Thyroid gland (tissue), 4 donors: ENCODE data around the gene NBPF19. TPM values are rescaled to one million over a fixed set of nuclear protein-coding genes. Genes with fewer than 3 reads are reported as not detected.

ENCODE experiments used
- total RNA-seq, 4 donors: library from RNA; depleted of rRNA; stranded (reverse); fragments of >200 nt; gene quantifications; one replicate each; pipeline ENCODE4 v1.2.3, GENCODE V29; 2016

NBPF19 gene
- total RNA-seq, 4 donors from 2014 or later = 14.8 to 24.7 (median 19.2) TPM

Other genes with a start within 250 kb of the NBPF19 start
- gene PPIAL4C, start 108.8 kb downstream of the NBPF19 start, total RNA-seq = not detected